ENCODE results near the gene STUB1.

- TF ChIP-seq POLR2A (IDR thresholded peaks at IDR 0.05) (no peak), CTCF (IDR thresholded peaks at IDR 0.05) (no peak), POLR2AphosphoS5 (IDR thresholded peaks at IDR 0.05) (no peak)
Measured at GRCh38 chr16:693364-693763, 13.2 kb downstream of the STUB1 start.

Data from transverse colon (tissue), 4 donors.